ENCODE results near the gene RAB26. TPM values are rescaled to one million over a fixed set of nuclear protein-coding genes. Genes with fewer than 3 reads are reported as not detected.
A peak's percentile ranks its signal among the peaks of the same experiment; 100 is the strongest.
"Not testable (repeated sequence)": the region's sequence is repeated elsewhere in the genome, so short reads cannot be mapped to it uniquely, and the experiment has no call there.

The RAB26 gene
- total RNA-seq, 4 donors from 2014 or later = not detected

DNA sequence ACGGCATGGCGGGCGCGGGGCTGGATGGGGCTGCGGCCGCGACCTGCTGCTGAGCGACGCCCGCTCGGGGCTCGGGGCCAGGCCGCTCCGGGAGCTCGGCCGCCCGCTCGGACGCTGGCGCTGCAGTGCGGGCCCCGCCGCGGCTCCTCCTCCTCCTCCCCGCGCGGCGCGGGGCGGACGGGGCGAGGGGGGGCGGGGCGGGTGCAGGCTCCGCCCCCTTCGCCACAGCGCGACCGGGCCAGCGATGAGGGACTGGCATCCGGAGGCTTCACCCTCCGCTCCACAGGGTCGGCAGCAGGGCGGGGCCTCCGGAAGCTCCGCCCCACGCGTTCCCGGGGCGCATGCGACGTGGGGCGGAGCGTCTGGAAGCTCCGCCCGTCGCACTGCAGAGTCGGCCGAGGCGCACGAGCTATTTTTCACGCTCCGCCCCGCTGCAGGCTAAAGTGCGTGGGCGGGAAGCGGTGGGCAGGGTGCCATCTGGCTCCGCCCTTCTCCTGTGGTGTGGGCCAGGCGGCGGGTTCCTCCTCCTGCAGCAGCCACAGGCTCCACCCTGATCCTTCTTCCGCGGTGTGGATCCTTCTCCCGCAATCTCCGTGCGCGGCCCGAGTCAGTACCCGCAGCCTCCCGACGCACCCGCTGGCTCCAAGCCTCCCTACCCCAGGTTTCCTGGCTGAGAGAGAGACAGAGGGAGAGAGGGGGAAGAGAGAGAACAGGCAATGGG is 12.5 kb upstream of the RAB26 start, which contains the start of gene PKD1:
TSS of gene PKD1 (minus strand) at position 129 of the 721 bp plus-strand sequence. CDS start 209 bp downstream, outside the sequence.
- DNase-seq (ENCODE audit: extremely low spot score); H3K27me3 ChIP-seq; intact Hi-C loops (cut with DNase I); H3K36me3 ChIP-seq; H3K9me3 ChIP-seq: not testable (repeated sequence)
- under 1% methylated on average over 14 of the region's 81 CpGs for WGBS
- peak; percentile 62 to 85 for TF ChIP-seq POLR2AphosphoS5 (IDR thresholded peaks at IDR 0.05)
- Histone ChIP-seq H3K4me1 (peaks cover 12 to 42% (median 37%) of the 10 kb centered on the region in 4 donors), H3K27ac (replicated peaks in 1 of 4) (peak within 1 kb of the TSS; percentile 86 to 91 (median 86)), H3K4me3 (peak within 1 kb of the TSS; percentile 58 to 71 (median 64))

DNA sequence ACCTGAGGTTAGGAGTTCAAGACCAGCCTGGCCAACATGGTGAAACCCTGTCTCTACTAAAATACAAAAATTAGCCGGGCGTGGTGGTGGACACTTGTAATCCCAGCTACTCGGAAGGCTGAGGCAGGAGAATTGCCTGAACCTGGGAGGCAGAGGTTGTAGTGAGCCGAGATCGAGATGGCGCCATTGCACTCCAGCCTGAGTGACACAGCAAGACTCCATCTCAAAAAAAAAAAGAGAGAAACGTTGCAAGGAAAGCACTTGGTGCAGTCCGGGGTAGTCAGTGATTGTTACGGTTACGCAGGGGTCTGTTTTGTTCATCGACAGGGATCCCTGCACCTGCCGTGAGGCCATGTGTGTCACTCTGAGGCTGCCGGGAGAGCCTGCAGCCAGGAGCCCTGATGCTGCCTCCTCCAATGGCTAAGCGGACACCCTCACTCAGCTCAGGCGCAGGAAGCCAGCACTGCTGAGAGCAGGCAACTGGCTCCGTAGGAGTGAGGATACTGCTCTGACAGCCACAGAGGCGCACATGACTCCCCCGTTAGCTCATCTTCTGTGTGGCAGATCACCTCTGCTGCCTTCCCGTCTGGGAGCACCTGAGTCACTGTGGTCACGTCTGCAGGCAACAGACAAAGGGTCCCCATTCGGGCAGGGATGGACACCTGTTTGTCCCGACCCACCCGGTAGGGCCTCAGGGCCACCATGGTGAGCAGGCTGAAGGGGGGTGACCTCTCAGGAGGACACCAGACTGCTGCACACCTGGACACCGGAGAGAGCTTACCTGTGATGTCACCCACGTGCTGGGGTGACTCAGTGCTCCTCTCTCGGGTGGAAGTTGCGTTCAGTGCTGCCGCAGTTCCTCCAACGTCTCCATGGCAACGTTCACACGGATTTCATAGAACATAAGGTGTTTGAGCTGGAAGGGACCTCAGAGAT is 5.2 kb upstream of the RAB26 start:
- Histone ChIP-seq H3K36me3 (no peaks in the 10 kb centered on the region), H3K9me3 (no peaks in the 10 kb centered on the region), H3K27me3 (no peaks in the 10 kb centered on the region), H3K4me1 (peaks cover 13 to 18% (median 15%) of the 10 kb centered on the region in 4 donors), H3K27ac (replicated peaks in 1 of 4) (no peak overlapping the region), H3K4me3 (no peak overlapping the region)
- intact Hi-C loops (cut with DNase I) = loop anchor here (1.0 kb wide), 1 partner anchor 121 kb away; no protein-coding TSS in a partner anchor
- 80% methylated on average over 24 of the region's 31 CpGs for WGBS
- DNase-seq (ENCODE audit: extremely low spot score) = no peak
- TF ChIP-seq, protein P1, sequence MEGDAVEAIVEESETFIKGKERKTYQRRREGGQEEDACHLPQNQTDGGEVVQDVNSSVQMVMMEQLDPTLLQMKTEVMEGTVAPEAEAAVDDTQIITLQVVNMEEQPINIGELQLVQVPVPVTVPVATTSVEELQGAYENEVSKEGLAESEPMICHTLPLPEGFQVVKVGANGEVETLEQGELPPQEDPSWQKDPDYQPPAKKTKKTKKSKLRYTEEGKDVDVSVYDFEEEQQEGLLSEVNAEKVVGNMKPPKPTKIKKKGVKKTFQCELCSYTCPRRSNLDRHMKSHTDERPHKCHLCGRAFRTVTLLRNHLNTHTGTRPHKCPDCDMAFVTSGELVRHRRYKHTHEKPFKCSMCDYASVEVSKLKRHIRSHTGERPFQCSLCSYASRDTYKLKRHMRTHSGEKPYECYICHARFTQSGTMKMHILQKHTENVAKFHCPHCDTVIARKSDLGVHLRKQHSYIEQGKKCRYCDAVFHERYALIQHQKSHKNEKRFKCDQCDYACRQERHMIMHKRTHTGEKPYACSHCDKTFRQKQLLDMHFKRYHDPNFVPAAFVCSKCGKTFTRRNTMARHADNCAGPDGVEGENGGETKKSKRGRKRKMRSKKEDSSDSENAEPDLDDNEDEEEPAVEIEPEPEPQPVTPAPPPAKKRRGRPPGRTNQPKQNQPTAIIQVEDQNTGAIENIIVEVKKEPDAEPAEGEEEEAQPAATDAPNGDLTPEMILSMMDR (IDR thresholded peaks at IDR 0.05) = no peak
- TF ChIP-seq EP300 (IDR thresholded peaks at IDR 0.05) (no peak), POLR2A (IDR thresholded peaks at IDR 0.05; ENCODE audit: low read depth) (no peak), POLR2AphosphoS5 (IDR thresholded peaks at IDR 0.05) (no peak)

DNA sequence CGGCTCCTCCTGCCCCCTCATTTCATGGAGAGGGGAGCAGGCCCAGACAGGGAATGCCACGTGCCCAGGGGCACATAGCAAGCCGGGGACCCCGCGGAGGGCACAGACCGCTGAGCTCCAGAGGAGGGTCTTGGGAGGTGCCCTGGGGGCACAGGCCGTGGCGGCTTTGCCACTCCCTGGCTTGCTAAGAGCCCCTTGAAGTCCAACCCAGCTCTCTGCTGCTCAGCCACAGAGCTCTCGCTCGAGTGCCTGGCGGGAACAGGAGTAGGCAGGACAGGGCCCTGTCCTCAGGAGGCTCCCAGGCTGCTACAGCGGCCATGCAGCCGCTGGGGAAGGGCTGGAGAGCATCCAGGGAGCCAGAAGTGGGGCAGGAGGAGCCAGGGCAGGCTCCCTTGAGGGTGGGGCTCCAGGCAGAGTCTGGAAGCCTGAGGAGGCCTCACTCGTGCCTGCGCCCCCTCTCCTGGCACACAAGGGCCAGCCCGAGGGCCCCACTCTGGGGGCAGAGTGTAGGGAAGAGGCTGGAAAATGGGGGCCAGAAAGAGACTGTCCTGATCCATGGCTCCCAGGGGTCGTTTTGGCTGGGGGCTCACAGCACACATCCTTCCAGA is 4.4 kb upstream of the RAB26 start:
- intact Hi-C loops (cut with DNase I) = loop anchor here (1.0 kb wide), 1 partner anchor 122 kb away; no protein-coding TSS in a partner anchor
- 87% methylated on average over 11 of the region's 17 CpGs for WGBS
- Histone ChIP-seq H3K36me3 (no peaks in the 10 kb centered on the region), H3K27ac (replicated peaks in 1 of 4) (no peak overlapping the region), H3K9me3 (no peaks in the 10 kb centered on the region), H3K4me1 (peaks cover 18 to 25% (median 22%) of the 10 kb centered on the region in 4 donors), H3K27me3 (no peaks in the 10 kb centered on the region), H3K4me3 (no peak overlapping the region)
- TF ChIP-seq EP300 (IDR thresholded peaks at IDR 0.05) (no peak), POLR2A (IDR thresholded peaks at IDR 0.05; ENCODE audit: low read depth) (no peak), POLR2AphosphoS5 (IDR thresholded peaks at IDR 0.05) (no peak)
- TF ChIP-seq, protein P1 (IDR thresholded peaks at IDR 0.05) = no peak
- no peak for DNase-seq (ENCODE audit: extremely low spot score)

DNA sequence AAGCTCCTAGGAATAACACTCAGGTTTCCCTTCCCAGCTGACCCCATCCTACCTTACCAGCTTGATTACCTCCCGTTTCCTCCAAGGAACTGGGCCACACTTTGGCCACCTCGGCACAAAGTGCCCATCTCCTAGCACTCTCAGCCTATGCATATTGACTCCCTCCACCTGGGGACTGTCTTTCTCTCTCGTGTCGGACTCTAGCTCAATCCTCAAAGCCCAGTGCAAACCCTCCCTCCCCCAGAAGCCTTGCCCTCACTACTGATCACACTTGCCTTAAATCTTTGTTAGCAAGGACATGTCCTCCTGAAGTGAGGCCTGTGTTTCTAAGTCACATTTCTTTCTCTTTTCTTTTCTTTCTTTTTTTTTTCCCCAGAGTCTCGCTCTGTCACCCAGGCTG is 2.6 kb upstream of the RAB26 start:
- Histone ChIP-seq H3K36me3 (no peaks in the 10 kb centered on the region), H3K27ac (replicated peaks in 1 of 4) (no peak overlapping the region), H3K4me1 (peaks cover 27 to 34% (median 33%) of the 10 kb centered on the region in 4 donors), H3K27me3 (no peaks in the 10 kb centered on the region), H3K4me3 (no peak overlapping the region), H3K9me3 (no peaks in the 10 kb centered on the region)
- TF ChIP-seq EP300 (IDR thresholded peaks at IDR 0.05) = no peak
- TF ChIP-seq POLR2AphosphoS5 (IDR thresholded peaks at IDR 0.05) = no peak
- no peak for TF ChIP-seq POLR2A (IDR thresholded peaks at IDR 0.05; ENCODE audit: low read depth)
- TF ChIP-seq, protein P1 (IDR thresholded peaks at IDR 0.05) = no peak
- intact Hi-C loops (cut with DNase I) = no loop called here
- DNase-seq (ENCODE audit: extremely low spot score) = no peak
- WGBS = 84% methylated on average over 5 of the region's 5 CpGs
